ENCODE measurements around the gene TBC1D22A. TPM values are rescaled to one million over a fixed set of nuclear protein-coding genes. Genes with fewer than 3 reads are reported as not detected.

Gene TBC1D22A
- total RNA-seq, 1 donor from 2014 or later: 24.2 TPM

DNA sequence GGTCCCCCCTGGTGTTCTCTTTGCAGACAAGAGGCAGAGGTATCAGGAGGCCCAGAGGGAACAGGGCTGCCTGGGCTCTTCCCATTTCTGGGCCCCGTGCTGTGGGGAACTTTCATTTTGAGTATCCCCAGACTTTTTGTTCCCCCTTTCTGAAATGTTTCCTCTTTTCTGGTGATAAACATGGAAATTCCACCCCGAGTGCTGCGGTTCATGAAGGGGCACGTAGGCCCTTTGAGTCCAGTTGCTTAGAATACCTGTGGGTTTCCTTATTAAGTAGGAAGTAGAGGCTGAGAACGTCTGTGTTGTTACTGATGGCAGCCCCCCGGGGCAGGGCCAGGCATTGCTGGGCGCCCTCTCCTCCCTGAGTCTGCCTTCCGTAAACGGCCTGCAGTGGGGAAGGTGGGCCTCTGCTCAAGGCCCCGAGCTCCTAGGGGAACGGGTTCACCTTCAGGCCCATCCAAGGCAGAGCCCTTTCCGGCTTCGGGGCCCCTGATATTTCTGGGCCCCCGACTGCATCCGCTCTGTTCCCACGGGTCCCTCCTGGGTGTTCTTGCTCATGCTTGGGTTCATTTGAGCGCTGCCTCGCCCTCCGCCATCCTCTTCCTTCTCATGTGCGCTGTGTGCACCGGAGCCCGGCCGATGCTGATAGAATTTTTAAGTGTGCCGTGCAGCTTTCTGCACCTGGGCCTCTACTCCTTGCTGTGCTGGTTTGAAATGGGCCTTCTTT is 12.0 kb downstream of the TBC1D22A start:
- peak overlapping the region; percentile 47 for H3K4me3 Mint-ChIP-seq (ENCODE audit: unreplicated experiment)
- H3K4me2 ChIP-seq (ENCODE audit: low read length): peak overlapping the region; percentile 74
- peak overlapping the region; percentile 61 for H3K27ac ChIP-seq (ENCODE audit: low read depth, low read length)
- no peaks in the 10 kb centered on the region for H3K9me3 ChIP-seq (ENCODE audit: insufficient read depth, low read depth, low read length)
- H3K4me1 Mint-ChIP-seq (ENCODE audit: low read depth, unreplicated experiment): peaks cover 40% of the 10 kb centered on the region
- no peaks in the 10 kb centered on the region for H3K36me3 Mint-ChIP-seq (ENCODE audit: low read depth, unreplicated experiment)
- H4K20me1 ChIP-seq (ENCODE audit: insufficient read depth, low read length): peaks cover 74% of the 10 kb centered on the region
- TF ChIP-seq, protein P1, sequence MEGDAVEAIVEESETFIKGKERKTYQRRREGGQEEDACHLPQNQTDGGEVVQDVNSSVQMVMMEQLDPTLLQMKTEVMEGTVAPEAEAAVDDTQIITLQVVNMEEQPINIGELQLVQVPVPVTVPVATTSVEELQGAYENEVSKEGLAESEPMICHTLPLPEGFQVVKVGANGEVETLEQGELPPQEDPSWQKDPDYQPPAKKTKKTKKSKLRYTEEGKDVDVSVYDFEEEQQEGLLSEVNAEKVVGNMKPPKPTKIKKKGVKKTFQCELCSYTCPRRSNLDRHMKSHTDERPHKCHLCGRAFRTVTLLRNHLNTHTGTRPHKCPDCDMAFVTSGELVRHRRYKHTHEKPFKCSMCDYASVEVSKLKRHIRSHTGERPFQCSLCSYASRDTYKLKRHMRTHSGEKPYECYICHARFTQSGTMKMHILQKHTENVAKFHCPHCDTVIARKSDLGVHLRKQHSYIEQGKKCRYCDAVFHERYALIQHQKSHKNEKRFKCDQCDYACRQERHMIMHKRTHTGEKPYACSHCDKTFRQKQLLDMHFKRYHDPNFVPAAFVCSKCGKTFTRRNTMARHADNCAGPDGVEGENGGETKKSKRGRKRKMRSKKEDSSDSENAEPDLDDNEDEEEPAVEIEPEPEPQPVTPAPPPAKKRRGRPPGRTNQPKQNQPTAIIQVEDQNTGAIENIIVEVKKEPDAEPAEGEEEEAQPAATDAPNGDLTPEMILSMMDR (IDR thresholded peaks at IDR 0.05; ENCODE audit: insufficient read depth, low read depth, low read length): no peak
- TF ChIP-seq EZH2 (IDR thresholded peaks at IDR 0.05; ENCODE audit: insufficient read depth, low read length): no peak
- H3K9me3 Mint-ChIP-seq (ENCODE audit: unreplicated experiment): no peaks in the 10 kb centered on the region
- H2AFZ ChIP-seq (ENCODE audit: low read depth, low read length): no peak overlapping the region
- H3K36me3 ChIP-seq (ENCODE audit: insufficient read depth, low read length): no peaks in the 10 kb centered on the region
- H3K27ac Mint-ChIP-seq (ENCODE audit: unreplicated experiment): peak overlapping the region; percentile 93
- peaks cover 70% of the 10 kb centered on the region for H3K79me2 ChIP-seq (ENCODE audit: insufficient read depth, low read length)
- H3K27me3 ChIP-seq (ENCODE audit: insufficient read depth, low read length): no peaks in the 10 kb centered on the region
- FAIRE-seq (no peak), DNase-seq (ENCODE audit: low read depth) (no peak)
- peaks cover 16% of the 10 kb centered on the region for H3K4me1 ChIP-seq (ENCODE audit: insufficient read depth, low read length)
- no peak overlapping the region for H3K4me3 ChIP-seq (ENCODE audit: insufficient read depth, low read depth, low read length)
- H3K9ac ChIP-seq (ENCODE audit: low read length): peak overlapping the region; percentile 66
- no peaks in the 10 kb centered on the region for H3K27me3 Mint-ChIP-seq (ENCODE audit: low read depth, unreplicated experiment)

DNA sequence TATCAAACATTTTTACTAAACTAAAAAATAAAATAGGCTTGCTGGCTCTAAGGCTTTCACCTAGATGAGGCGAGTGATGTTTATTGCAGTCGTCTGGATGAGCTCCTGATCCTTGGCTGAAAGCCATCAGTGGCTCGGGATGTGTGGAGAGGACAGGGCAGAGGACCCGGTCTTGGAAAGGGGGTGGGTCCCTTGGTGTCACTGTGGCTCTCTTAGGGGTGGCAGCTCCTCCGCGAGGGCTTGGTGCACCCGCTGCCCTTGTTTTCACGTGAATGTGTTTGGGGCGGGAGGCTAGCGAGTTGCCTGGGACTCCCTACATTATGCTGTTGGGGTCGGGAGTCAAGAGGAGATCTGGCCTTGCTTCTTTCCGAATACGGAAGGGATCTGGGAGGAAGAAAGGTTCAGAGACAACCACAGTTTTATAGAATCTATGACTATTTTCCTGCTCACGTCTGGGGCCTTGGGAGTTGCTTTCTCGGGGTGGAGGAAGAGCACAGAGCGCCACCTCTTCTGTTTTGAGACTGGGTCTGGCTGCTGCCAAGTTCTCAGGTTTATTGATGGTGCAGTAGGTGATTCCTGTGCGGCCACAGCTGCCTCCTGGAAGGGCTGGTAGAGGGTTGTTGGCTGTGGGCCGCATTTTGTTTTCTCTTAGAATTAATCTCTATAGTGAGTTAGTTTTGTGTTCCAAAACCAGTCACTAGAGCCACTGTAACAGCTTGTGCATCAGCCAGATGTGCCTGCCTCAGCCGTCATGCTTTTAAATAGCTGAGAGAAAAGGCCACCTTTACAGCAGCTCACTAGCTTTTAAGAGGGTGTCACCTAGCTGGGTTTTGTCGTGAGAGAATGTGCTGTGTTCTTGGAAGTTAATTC is 12.8 kb downstream of the TBC1D22A start:
- Histone ChIP-seq H4K20me1 (ENCODE audit: insufficient read depth, low read length) (peaks cover 73% of the 10 kb centered on the region), H3K79me2 (ENCODE audit: insufficient read depth, low read length) (peaks cover 70% of the 10 kb centered on the region), H3K9me3 (ENCODE audit: insufficient read depth, low read depth, low read length) (no peaks in the 10 kb centered on the region)

More for the DNA sequence above, 12.8 kb downstream of the TBC1D22A start:
- no peak for DNase-seq (ENCODE audit: low read depth)
- no peak overlapping the region for H2AFZ ChIP-seq (ENCODE audit: low read depth, low read length)
- no peak overlapping the region for H3K4me3 Mint-ChIP-seq (ENCODE audit: unreplicated experiment)
- no peak for TF ChIP-seq EZH2 (IDR thresholded peaks at IDR 0.05; ENCODE audit: insufficient read depth, low read length)
- TF ChIP-seq, protein P1 (IDR thresholded peaks at IDR 0.05; ENCODE audit: insufficient read depth, low read depth, low read length): no peak
- no peaks in the 10 kb centered on the region for H3K27me3 Mint-ChIP-seq (ENCODE audit: low read depth, unreplicated experiment)
- H3K4me1 Mint-ChIP-seq (ENCODE audit: low read depth, unreplicated experiment): peaks cover 38% of the 10 kb centered on the region
- no peaks in the 10 kb centered on the region for H3K36me3 ChIP-seq (ENCODE audit: insufficient read depth, low read length)
- peak overlapping the region; percentile 93 for H3K27ac Mint-ChIP-seq (ENCODE audit: unreplicated experiment)
- no peak for FAIRE-seq
- H3K27ac ChIP-seq (ENCODE audit: low read depth, low read length): no peak overlapping the region
- no peak overlapping the region for H3K4me2 ChIP-seq (ENCODE audit: low read length)
- H3K4me1 ChIP-seq (ENCODE audit: insufficient read depth, low read length): peaks cover 16% of the 10 kb centered on the region
- no peak overlapping the region for H3K9ac ChIP-seq (ENCODE audit: low read length)
- no peaks in the 10 kb centered on the region for H3K27me3 ChIP-seq (ENCODE audit: insufficient read depth, low read length)
- no peak overlapping the region for H3K4me3 ChIP-seq (ENCODE audit: insufficient read depth, low read depth, low read length)
- no peaks in the 10 kb centered on the region for H3K36me3 Mint-ChIP-seq (ENCODE audit: low read depth, unreplicated experiment)
- no peaks in the 10 kb centered on the region for H3K9me3 Mint-ChIP-seq (ENCODE audit: unreplicated experiment)

All from astrocyte (in vitro differentiated cells and primary cell).